Fibroblast of skin of left quadriceps (primary cell): Measurements from ENCODE around the gene ALOX5.
"Not testable (repeated sequence)": the region's sequence is repeated elsewhere in the genome, so short reads cannot be mapped to it uniquely, and the experiment has no call there.

Experiments
- DNase-seq, 2 experiments: peaks; one replicate each; pipeline ENCODE4 v3.0.0-alpha.2; 2013; ENCODE audit warnings: low read depth in 2 of 2

The ALOX5 gene

DNA sequence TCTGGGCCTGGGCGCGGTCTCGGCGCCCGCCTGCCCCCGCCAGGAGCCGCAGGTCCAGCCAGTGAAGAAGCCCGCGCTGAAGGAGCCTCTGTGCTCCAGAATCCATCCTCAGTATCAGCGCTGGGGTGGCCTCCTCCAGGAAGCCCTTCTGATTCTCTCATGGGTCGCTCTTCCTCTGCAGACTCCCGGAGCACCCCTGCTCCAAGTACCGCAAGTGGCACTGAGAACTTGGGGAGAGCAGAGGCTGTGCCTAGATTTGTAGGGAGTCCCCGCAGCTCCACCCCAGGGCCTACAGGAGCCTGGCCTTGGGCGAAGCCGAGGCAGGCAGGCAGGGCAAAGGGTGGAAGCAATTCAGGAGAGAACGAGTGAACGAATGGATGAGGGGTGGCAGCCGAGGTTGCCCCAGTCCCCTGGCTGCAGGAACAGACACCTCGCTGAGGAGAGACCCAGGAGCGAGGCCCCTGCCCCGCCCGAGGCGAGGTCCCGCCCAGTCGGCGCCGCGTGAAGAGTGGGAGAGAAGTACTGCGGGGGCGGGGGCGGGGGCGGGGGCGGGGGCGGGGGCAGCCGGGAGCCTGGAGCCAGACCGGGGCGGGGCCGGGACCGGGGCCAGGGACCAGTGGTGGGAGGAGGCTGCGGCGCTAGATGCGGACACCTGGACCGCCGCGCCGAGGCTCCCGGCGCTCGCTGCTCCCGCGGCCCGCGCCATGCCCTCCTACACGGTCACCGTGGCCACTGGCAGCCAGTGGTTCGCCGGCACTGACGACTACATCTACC, at the start of gene ALOX5:
Gene ALOX5 (plus strand): TSS at position 641 of the 774 bp plus-strand sequence. CDS start 64 bp downstream, at position 705.
- no peak for DNase-seq

DNA sequence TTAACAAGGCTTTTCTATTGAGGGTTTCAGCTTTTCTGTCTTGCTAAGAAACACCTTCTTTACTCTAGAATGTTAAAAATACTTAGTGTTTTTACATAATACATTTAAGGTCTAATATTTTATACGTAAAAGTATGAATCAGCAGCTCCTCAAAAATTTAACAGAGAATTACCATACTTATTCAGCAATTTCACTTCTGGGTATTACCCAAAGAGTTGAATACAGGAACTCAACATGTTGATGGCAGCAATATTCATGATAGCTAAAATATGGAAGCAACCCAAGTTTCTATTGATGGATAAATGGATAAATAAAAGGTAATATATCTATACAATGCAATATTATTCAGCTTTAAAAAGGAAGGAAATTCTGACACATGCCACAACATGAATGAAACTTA, 48.9 kb upstream of the ALOX5 start:
- no peak for DNase-seq

DNA sequence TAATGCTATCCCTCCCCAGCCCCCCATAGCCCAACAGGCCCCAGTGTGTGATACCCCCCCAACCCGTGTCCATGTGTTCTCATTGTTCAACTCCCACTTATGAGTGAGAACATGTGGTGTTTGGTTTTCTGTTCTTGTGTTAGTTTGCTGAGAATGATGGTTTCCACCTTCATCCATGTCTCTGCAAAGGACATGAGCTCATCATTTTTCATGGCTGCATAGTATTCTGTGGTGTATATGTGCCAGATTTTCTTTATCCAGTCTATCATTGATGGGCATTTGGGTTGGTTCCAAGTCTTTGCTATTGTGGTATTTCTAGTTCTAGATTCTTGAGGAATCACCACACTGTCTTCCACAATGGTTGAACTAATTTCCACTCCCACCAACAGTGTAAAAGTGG, 47.2 kb upstream of the ALOX5 start:
- DNase-seq, result not testable (repeated sequence)

DNA sequence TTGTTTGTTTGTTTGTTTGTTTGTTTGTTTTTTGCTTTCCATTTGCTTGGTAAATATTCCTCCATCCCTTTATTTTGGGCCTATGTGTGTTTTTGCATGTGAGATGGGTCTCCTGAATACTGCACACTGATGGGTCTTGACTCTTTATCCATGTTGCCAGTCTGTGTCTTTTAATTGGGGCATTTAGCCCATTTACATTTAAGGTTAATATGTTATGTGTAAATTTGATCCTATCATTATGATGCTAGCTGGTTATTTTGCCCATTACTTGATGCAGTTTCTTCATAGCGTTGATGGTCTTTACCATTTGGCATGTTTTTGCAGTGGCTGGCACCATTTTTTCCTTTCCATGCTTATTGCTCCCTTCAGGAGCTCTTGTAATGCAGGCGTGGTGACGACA, 42.2 kb upstream of the ALOX5 start:
- not testable (repeated sequence) for DNase-seq

DNA sequence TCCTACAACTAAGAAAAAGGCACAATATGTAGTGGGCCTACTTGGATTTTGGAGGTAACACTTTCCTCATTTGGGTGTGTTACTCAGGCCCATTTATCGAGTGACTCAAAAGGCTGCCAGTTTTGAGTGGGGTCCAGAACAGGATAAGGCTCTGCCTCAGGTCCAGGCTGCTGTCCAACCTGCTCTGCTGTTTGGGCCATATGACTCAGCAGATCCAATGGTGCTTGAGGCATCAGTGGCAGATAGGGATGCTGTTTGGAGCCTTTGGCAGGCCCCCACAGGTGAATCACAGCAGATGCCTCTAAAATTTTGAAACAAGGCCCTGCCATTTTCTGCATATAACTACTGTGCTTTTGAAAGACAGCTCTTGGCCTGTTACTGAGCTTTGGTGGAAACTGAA, 34.1 kb upstream of the ALOX5 start:
- DNase-seq, result no peak

DNA sequence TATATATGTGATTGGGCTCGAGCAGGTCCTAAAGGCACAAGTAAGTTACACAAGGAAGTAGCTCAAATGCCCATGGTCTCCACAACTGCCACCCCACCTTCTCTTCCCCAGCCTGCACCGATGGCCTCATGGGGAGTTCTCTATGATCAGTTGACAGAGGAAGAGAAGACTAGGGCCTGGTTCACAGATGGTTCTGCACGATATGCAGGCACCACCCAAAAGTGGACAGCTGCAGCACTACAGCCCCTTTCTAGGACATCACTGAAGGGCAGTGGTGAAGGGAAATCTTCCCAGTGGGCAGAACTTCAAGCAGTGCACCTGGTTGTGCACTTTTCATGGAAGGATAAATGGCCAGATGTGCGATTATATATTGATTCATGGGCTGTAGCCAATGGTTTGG, 33.6 kb upstream of the ALOX5 start:
- not testable (repeated sequence) for DNase-seq

DNA sequence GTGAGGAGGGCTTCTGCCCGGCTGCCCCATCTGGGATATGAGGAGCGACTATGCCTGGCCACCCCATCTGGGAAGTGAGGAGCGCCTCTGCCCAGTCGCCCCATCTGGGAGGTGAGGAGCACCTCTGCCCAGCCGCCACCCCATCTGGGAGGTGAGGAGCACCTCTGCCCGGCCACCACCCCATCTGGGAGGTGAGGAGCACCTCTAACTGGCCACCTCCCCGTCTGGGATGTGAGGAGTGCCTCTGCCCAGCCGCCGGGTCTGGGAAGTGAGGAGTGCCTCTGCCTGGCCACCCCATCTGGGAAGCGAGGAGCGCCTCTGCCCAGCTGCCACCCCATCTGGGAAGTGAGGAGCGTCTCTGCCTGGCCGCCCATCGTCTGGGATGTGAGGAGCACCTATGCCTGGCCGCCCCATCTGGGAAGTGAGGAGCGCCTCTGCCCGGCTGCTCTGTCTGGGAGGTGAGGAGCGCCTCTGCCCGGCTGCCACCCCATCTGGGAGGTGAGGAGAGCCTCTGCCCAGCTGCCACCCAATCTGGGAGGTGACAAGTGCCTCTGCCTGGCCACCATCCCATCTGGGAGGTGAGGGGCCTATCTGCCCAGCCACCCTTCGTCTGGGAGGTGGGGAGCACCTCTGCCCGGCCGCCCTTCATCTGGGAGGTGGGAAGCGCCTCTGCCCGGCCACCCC, 27.2 kb upstream of the ALOX5 start:
- not testable (repeated sequence) for DNase-seq

DNA sequence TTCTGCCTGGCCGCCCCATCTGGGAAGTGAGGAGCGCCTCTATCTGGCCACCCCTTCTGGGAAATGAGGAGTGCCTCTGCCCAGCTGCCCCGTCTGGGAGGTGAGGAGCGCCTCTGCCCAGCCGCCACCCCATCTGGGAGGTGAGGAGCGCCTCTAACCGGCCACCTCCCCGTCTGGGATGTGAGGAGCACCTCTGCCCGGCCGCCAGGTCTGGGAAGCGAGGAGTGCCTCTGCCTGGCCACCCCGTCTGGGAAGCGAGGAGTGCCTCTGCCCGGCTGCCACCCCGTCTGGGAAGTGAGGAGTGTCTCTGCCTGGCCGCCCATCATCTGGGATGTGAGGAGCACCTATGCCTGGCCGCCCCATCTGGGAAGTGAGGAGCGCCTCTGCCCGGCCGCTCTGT, 26.6 kb upstream of the ALOX5 start:
- DNase-seq, result not testable (repeated sequence)

DNA sequence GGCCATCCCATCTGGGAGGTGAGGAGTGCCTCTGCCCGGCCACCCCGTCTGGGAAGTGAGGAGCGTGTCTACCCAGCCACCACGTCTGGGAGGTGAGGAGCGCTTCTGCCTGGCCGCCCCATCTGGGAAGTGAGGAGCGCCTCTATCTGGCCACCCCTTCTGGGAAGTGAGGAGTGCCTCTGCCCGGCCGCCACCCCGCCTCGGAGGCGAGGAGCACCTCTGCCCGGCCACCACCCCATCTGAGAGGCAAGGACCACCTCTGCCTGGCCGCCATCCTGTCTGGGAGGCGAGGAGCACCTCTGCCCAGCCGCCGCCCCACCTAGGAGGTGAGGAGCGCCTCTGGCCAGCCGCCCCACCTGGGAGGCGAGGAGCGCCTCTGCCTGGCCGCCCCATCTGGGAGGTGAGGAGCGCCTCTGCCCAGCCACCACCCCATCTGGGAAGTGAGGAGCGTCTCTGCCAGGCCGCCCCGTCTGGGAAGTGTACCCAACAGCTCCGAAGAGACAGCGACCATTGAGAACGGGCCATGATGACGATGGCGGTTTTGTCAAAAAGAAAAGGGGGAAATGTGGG, 25.7 kb upstream of the ALOX5 start:
- not testable (repeated sequence) for DNase-seq

DNA sequence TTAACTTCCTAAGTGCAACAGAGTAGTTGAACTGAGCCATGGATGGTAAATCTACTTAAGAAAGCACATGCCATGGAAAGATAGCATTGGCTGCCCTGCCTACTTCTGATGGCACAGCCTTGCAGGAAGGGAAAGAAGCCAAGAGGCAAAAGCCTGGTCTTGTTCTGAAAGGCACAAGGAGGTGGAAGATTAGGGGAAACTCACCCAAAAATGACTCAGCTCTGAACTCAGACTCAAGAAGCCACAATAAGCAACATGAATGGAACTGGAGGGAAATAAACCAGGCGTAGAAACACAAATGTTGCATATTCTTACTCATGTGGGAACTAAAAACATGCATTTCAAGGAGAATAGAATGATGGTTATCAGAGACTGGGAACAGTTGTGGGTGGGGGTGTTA, 20.8 kb upstream of the ALOX5 start:
- DNase-seq, result no peak

DNA sequence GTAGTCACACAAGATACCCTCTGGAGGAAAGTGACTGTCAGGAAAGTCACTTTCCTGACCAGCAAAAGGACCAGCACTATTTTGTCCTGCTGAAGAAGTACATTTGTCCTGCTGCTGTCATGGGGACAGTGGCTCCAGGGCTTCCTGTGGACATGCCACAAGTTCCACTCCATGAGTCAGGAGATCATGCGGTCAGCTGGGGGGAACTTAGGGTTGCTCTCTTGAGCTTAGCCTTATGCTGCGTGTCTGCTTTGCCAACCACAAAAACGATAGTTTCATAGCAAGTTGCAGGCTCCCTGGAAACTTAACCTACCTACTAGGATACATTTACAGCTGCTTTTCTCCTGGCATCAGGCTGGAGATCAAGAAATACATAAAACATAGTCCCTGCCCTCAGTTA, 19.8 kb upstream of the ALOX5 start:
- no peak for DNase-seq

DNA sequence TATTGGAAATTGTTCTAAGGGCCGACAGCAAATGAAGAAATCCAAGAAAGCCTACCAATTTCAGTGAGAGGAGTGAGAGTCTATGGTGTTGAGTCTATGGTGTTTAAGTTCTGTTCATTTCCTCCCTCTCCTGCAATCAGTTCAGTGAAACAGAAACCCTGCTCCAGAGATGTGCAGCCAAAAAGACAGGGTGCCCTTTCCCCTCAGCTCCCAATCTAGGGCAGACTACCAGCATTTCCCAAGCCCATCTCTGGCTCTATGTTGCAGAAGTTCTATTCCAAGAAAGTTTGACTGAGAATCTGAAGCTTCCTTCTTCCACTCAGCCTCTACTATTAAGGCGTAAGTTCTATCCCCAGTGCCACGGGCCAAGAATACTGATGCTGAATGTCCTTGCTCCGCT, 18.5 kb upstream of the ALOX5 start:
- no peak for DNase-seq

DNA sequence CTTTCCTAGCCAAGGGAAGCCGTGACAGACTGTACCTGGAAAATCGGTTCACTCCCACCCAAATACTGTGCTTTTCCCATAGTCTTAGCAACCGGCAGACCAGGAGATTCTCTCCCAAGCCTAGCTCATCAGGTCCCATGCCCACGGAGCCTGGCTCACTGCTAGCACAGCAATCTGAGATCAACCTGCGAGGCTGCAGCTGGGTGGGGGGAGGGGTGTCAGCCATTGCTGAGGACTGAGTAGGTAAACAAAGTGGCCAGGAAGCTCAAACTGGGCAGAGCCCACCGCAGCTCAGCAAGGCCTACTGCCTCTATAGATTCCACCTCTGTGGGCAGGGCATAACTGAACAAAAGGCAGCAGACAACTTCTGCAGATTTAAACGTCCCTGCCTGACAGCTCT, 15.1 kb upstream of the ALOX5 start:
- not testable (repeated sequence) for DNase-seq

DNA sequence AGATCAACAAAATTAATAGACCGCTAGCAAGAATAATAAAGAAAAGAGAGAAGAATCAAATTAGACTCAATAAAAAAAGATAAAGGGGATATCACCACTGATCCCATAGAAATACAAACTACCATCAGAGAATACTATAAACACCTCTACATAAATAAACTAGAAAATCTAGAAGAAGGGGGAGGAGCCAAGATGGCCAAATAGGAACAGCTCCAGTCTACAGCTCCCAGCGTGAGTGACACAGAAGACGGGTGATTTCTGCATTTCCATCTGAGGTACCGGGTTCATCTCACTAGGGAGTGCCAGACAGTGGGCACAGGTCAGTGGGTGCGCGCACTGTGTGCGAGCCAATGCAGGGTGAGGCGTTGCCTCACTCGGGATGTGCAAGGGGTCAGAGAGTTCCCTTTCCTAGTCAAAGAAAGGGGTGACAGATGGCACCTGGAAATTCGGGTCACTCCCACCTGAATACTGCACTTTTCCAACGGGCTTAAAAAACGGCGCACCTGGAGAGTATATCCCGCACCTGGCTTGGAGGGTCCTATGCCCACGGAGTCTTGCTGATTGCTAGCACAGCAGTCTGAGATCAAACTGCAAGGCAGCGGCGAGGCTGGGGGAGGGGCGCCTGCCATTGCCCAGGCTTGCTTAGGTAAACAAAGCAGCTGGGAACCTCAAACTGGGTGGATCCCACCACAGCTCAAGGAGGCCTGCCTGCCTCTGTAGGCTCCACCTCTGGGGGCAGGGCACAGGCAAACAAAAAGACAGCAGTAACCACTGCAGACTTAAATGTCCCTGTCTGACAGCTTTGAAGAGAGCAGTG, 11.8 kb upstream of the ALOX5 start:
- DNase-seq, result not testable (repeated sequence)

DNA sequence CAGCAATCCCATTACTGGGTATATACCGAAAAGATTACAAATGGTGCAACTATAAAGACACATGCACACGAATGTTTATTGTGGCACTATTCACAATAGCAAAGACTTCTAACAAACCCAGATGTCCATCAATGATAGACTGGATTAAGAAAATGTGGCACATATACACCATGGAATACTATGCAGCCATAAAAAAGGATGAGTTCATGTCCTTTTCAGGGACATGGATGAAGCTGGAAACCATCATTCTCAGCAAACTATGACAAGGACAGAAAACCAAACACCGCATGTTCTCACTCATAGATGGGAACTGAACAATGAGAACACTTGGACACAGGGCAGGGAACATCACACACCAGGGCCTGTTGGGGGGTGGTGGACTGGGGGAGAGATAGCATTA, 6.4 kb upstream of the ALOX5 start:
- DNase-seq, result not testable (repeated sequence)

DNA sequence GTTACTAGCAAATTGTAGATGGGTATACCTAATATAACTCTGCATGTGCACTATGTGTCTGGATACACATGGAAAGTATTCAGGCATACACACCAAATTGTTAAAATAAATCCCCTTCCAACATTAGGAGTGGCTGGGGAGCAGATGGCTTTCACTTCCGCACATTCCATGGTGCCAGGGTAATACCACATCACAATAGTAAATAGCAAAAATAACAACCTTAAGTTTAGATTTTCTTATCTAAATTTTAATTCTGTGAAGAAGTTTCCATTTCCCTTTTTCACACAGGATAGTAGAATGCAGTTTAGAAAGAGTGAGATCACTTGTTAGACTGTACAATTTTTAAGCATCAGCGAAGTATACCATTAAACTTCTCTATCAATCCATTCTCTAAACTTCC, 5.8 kb upstream of the ALOX5 start:
- DNase-seq, result no peak

DNA sequence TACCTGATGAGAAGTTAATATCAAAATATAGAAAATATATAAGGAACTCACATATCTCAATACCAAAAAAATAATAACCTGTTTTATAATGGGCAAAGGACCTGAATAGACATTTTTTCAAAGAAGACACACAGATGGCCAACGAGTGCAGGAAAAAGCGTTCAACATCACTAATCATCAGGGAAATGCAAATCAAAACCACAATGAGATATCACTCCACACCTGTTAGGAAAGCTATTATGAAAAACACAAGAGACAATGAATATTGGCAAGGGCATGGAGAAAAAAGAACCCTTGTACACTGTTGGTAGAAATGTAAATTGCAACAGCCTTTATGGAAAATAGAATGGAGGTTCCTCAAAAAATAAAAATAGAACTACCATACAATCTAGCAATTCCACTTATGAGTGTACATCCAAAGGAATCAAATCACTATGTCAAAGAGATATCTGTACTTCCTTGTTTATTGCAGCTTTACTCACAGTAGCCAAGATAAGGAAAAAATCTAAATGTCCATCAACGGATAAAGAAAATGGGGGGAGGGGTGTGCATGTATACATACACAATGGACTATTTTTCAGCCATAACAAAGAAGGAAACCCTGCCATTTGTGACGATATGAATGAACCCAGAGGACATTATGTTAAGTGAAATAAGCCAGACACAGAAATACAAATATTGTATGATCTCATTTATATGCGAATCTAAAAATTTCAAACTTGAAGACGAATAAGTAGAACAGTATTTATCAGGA, 3.6 kb upstream of the ALOX5 start:
- no peak for DNase-seq

DNA sequence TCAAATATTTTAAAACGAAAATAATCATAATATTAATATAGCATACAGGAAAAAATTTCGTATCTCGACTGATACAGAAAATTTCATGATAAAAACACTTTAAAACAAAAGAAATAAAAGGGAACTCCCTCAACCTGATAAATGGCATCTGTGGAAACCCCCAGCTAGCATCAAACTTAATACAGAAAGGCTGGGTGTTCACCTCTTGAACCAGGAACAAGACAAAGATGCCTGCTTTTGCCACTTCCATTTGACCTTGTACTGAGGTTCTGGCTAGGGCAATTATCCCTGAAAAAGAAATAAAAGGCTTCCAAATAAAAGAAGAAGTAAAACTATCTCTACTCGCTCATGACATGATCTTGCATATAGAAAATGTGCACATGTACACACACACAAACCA, 2.5 kb upstream of the ALOX5 start:
- no peak for DNase-seq

DNA sequence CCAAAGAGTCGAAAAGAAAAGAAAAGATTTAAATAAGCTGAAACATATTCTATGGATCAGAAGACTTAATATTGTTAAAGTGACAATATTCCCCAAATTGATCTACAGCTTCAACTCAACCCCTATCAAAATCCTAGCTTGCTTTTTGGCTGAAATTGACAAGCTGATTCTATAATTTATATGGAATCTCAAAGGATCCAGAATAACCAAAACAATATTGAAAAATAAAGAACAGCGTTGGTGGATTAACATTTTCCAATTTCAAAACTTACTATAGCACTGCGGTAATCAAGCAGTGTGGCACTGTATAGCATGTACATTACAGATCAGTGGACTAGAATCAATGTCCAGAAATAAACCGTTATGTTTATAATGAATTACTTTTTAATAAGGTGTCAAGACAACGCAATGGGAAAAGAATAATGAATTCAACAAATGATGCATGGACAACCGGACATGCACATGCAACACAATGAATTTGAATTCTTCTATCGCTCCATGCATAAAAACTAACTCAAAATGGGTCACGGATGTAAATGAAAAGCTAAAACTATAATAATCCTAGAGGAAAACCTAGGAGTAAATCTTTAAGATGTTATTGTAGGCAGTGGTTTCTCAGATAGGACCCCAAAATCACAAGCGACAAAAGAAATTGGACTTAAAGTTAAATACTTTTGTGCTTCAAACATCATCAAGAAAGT, 1.6 kb upstream of the ALOX5 start:
- no peak for DNase-seq

DNA sequence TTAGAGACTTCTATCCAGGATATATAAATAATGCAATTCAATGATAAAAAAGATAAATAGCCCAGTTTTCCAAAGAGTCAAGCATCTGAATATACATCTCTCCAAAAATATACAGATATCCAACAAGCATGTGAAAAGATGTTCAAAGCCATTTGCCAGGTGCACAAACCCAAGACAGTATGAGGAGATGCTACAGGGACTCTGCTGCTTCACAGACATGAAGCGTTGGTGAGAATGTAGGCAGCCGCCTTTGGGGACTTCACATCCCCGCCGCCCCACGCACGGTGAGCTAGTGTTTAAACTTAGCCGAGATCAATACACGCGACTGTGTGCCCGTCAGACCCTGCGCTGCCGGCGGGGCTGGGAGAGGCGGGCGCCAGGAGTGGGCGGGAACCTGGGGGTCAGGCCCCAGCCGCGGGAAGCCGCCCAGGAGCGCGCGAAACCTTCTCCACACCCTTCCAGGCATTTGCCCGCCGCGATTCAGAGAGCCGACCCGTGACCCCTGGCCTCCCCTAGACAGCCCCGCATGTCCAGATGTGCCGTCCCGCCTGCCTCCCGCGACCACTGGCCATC, 927 bp upstream of the ALOX5 start:
- no peak for DNase-seq
